Activated T-helper 17 cell treated with anti-CD3 and anti-CD28 coated beads, Interleukin-2, amount 50 U/mL, for 72 hours (primary cell): ENCODE data around the gene MLN. TPM values are rescaled to one million over a fixed set of nuclear protein-coding genes. Genes with fewer than 3 reads are reported as not detected.
"Not testable (repeated sequence)": the region's sequence is repeated elsewhere in the genome, so short reads cannot be mapped to it uniquely, and the experiment has no call there.

Experiments
- ATAC-seq: fragments of 150-1000 bp; cut with Tn5 transposase; replicated peaks from 2 replicates; pipeline ENCODE4 v1.10.0; 2021; ENCODE audit warnings: mild to moderate bottlenecking, moderate library complexity
- H3K27ac Mint-ChIP-seq: one replicate; pipeline ENCODE4 v1.8.0; 2022; ENCODE audit warnings: mixed read lengths
- H3K27me3 Mint-ChIP-seq: one replicate; pipeline ENCODE4 v1.8.0; 2022; ENCODE audit warnings: mixed read lengths
- H3K36me3 Mint-ChIP-seq: one replicate; pipeline ENCODE4 v1.8.0; 2022; ENCODE audit warnings: low read depth, mild to moderate bottlenecking, mixed read lengths
- H3K4me1 Mint-ChIP-seq: one replicate; pipeline ENCODE4 v1.8.0; 2022; ENCODE audit warnings: mixed read lengths
- H3K4me3 Mint-ChIP-seq: one replicate; pipeline ENCODE4 v1.8.0; 2022; ENCODE audit warnings: mild to moderate bottlenecking, mixed read lengths
- H3K9me3 Mint-ChIP-seq: one replicate; pipeline ENCODE4 v1.8.0; 2022; ENCODE audit warnings: mixed read lengths
- total RNA-seq, 2 donors: library from RNA; stranded (reverse); gene quantifications; one replicate each; pipeline ENCODE4 v1.2.3, GENCODE V29; 2022

MLN gene
- total RNA-seq, 2 donors from 2014 or later, result not detected

GRCh38 chr6:33840048-33840926, 36.5 kb upstream of the MLN start:
- Mint-ChIP-seq H3K27me3 (no peaks in the 10 kb centered on the region), H3K4me1 (peaks cover 9% of the 10 kb centered on the region), H3K36me3 (no peaks in the 10 kb centered on the region), H3K4me3 (peak overlapping the region; percentile 38), H3K27ac (peak overlapping the region; percentile 58), H3K9me3 (no peaks in the 10 kb centered on the region)
- peak; percentile 98 for ATAC-seq

DNA sequence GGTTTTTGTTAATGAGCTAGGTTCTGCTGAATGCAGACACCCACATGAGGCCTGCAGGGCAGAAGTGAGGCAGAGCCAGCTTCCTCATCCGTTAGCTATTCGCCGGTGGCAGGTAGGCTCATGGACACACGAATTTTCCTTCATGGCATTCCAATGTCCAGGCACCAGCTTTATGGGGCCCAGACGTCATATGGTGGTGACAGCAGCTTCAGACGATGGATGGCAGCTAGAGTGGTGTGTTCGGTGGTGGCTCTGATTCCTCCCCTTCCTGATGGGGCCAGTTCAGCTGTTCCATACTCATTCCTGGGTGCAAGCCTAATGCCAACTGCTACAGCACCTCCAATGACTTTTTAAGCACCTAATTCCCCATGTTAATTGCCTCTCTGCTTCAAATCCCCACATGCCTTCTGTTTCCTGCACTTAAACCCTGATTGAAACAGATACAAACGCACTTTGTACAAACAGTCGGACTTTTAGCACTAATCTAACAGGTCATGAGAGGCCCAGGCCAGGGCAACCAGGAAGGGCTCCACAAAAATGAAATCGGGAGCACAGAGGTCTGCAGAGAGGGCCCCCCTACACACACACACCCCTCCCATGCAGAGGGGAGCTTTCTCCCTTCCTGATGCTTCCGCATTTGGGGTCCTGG, 35.7 kb upstream of the MLN start:
- Mint-ChIP-seq H3K9me3 (no peaks in the 10 kb centered on the region), H3K27ac (peak overlapping the region; percentile 58), H3K27me3 (no peaks in the 10 kb centered on the region), H3K36me3 (no peaks in the 10 kb centered on the region), H3K4me1 (peaks cover 9% of the 10 kb centered on the region), H3K4me3 (peak overlapping the region; percentile 38)
- ATAC-seq, result no peak

DNA sequence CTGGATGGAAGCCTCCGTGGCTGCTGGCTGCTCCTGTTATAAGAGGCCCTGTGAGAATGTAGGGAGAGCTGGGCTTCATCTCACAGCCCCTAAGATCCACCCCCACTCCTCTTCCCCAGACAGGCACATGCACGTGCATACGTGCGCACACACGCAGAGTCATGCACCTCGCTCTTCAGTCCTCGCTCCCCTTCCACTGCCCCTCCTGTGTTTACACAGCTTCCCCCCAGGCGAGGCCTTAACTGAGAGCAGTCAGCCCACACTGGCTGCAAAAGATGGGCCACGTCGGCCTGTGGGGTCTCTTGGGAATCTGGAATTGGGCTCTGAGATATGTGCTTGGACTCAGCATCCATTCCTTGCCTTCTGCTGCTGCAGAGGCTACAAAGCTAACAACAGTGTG, 35.2 kb upstream of the MLN start:
- ATAC-seq, result no peak
- Mint-ChIP-seq H3K27ac (peak overlapping the region; percentile 22), H3K9me3 (no peaks in the 10 kb centered on the region), H3K4me1 (peaks cover 9% of the 10 kb centered on the region), H3K36me3 (no peaks in the 10 kb centered on the region), H3K4me3 (no peak overlapping the region), H3K27me3 (no peaks in the 10 kb centered on the region)

DNA sequence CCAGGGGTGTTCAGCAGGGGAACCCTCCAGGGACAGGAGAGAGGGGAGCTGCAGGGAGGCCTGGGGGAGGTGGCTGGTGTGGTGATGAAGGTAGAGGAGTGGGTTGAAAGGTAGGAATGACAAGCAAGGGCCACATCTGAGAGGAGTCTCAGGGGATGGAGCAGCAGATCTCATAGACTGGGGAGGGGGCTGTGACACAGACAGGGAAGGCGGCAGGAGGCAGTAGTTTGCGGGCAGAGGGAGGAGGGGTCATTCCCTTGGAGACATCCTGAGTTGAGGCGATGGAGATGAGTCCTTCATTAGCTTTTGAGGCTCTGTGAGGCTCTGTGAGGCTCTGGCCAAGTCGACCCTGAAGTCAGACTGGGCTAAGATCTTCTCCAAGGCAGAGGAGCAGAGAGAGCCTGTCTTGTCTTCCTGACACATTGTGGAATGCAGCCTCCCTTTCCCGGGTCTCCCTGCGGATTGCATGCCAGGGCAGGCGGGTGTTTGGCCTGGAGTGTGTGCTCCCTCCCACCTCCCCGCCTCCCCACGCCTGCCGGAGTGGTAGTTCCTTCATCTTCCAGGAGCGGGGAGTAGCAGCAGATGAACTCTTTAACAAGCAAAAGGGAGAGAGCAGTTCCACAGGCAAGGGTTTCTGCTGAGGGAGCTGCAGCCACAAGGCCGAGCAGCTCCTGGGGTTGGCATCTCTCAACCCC, 34.3 kb upstream of the MLN start:
- Mint-ChIP-seq H3K27me3 (no peaks in the 10 kb centered on the region), H3K9me3 (no peaks in the 10 kb centered on the region), H3K4me3 (no peak overlapping the region), H3K36me3 (no peaks in the 10 kb centered on the region), H3K4me1 (peaks cover 9% of the 10 kb centered on the region), H3K27ac (no peak overlapping the region)
- ATAC-seq, result no peak

DNA sequence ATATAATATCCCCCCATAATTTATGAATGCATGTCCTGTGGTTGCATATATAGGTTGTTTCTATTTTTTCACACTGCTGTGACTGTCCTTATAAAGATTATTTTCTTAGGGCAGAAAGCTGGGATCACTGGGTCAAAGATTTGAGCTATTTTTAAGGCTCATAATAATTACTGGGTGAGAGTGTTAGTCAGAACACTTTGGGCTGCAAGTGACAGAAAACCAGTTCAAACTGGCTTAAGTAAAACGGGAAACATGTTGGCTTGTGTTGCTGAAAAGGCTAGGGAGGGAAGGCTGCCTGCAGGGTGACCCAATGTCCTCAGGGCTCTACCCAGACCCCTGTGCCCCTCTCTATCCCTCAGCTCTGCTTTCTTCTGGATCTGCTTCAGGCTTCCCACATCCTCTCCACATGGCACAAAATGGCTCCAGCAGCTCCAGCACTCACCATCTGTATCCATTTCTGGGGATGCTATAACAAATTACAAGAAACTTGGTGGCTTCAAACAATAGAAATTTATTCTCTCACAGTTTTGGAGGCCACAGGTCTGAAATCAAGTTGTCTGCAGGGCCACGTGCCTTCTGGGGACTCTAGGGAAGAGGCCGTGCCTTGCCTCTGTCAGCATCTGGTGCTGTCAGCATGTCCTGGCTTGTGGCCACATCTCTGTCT, 33.1 kb upstream of the MLN start:
- no peak for ATAC-seq
- Mint-ChIP-seq H3K27me3 (no peaks in the 10 kb centered on the region), H3K36me3 (no peaks in the 10 kb centered on the region), H3K27ac (no peak overlapping the region), H3K4me3 (no peak overlapping the region), H3K4me1 (peaks cover 9% of the 10 kb centered on the region), H3K9me3 (no peaks in the 10 kb centered on the region)

GRCh38 chr6:33834401-33835392, 30.9 kb upstream of the MLN start:
- Mint-ChIP-seq H3K4me3 (no peak overlapping the region), H3K27me3 (peaks cover 9% of the 10 kb centered on the region), H3K4me1 (peaks cover under 1% of the 10 kb centered on the region), H3K36me3 (no peaks in the 10 kb centered on the region), H3K9me3 (no peaks in the 10 kb centered on the region), H3K27ac (no peak overlapping the region)
- ATAC-seq, result no peak

- Mint-ChIP-seq H3K9me3 (no peaks in the 10 kb centered on the region), H3K4me1 (no peaks in the 10 kb centered on the region), H3K27me3 (peaks cover 9% of the 10 kb centered on the region), H3K36me3 (no peaks in the 10 kb centered on the region), H3K27ac (no peak overlapping the region), H3K4me3 (no peak overlapping the region)
- ATAC-seq, result no peak
Measured at GRCh38 chr6:33833599-33833998, 29.8 kb upstream of the MLN start.

DNA sequence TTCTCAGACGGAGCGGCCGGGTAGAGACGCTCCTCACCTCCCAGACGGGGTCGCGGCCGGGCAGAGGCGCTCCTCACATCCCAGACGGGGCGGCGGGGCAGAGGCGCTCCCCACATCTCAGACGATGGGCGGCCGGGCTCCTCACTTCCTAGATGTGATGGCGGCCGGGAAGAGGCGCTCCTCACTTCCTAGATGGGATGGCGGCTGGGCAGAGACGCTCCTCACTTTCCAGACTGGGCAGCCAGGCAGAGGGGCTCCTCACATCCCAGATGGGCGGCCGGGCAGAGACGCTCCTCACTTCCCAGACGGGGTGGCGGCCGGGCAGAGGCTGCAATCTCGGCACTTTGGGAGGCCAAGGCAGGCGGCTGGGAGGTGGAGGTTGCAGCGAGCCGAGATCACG, 29.0 kb upstream of the MLN start:
- not testable (repeated sequence) for H3K9me3 Mint-ChIP-seq, H3K4me1 Mint-ChIP-seq, H3K27me3 Mint-ChIP-seq, H3K4me3 Mint-ChIP-seq, ATAC-seq, H3K36me3 Mint-ChIP-seq, H3K27ac Mint-ChIP-seq

DNA sequence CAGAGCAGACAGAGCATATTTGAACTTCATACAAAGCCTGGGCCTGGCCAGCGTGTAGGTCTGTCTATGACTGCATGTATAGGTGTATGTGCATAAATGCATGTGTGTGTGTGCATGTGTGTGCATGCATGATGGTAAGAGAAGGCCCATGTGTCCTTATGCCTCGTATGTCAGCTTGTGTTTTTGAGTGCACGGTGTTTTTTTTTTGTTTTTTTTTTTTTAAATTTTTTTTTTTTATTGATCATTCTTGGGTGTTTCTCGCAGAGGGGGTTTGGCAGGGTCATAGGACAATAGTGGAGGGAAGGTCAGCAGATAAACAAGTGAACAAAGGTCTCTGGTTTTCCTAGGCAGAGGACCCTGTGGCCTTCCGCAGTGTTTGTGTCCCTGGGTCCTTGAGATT, 27.9 kb upstream of the MLN start:
- H3K36me3 Mint-ChIP-seq, H3K9me3 Mint-ChIP-seq, H3K4me1 Mint-ChIP-seq, ATAC-seq, H3K4me3 Mint-ChIP-seq, H3K27me3 Mint-ChIP-seq, H3K27ac Mint-ChIP-seq: not testable (repeated sequence)

DNA sequence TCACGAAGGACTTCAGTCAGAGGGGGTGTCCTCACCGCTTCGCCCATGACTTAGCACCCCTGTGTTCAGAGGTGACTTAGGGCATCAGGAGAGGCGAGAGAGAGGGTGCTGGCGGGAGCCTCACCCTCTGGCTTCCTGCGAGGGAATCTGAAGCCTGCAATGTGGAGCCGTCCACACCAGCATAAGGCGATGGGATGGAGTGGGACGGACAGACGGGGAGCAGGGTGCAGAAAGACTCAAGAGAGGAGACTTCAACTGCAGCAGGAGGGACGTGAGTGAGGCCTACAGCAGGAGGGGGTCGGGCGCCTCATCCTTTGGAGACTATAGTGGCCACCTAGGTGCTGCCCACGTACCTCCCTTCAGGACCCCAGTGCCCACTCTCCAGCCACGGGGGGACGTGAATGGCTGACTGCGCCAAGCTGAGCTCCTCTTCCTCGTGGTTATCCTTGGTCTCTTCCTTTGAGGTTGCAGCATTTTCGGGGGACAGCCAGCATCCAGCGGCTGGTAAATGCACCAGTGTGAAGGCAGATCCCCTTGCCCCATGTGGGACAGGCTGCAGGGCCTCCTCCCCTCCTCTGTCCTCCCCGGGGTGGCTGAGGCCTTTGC, 26.9 kb upstream of the MLN start:
- no peaks in the 10 kb centered on the region for H3K9me3 Mint-ChIP-seq
- H3K4me1 Mint-ChIP-seq, result no peaks in the 10 kb centered on the region
- no peak overlapping the region for H3K27ac Mint-ChIP-seq
- H3K27me3 Mint-ChIP-seq, result peaks cover 9% of the 10 kb centered on the region
- no peak overlapping the region for H3K4me3 Mint-ChIP-seq
- no peak for ATAC-seq
- no peaks in the 10 kb centered on the region for H3K36me3 Mint-ChIP-seq

GRCh38 chr6:33828764-33829731, 25.2 kb upstream of the MLN start:
- H3K4me3 Mint-ChIP-seq, result no peak overlapping the region
- no peak for ATAC-seq
- H3K36me3 Mint-ChIP-seq, result no peaks in the 10 kb centered on the region
- H3K27me3 Mint-ChIP-seq, result peaks cover 9% of the 10 kb centered on the region
- H3K4me1 Mint-ChIP-seq, result no peaks in the 10 kb centered on the region
- no peaks in the 10 kb centered on the region for H3K9me3 Mint-ChIP-seq
- H3K27ac Mint-ChIP-seq, result no peak overlapping the region

DNA sequence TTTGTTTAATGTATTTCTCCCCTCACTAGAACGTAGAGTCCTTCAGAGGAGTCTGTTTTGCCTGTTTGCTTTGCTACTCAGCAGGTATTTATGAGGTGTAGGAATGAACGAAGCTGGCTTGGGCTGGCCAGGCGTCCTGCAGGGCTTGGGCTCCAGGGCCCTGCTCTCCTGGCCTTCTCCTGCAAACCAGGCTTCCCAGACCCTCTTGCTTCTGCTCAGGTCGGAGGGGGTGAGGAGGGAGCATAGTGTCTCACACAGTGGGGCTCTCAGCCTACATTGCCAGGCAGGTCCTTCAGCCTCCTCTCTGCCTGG, 24.6 kb upstream of the MLN start:
- ATAC-seq, result no peak
- Mint-ChIP-seq H3K9me3 (no peaks in the 10 kb centered on the region), H3K27ac (no peak overlapping the region), H3K4me3 (no peak overlapping the region), H3K27me3 (peaks cover 9% of the 10 kb centered on the region), H3K36me3 (no peaks in the 10 kb centered on the region), H3K4me1 (no peaks in the 10 kb centered on the region)
